MM.1S (cell line): ENCODE data around the gene C19orf85.

ENCODE experiments used
- CTCF ChIP-seq: fragments of 300-600 bp; sonication (generic); IDR thresholded peaks from 2 replicates; pipeline ENCODE4 v1.5.1; 2016; ENCODE audit warnings: antibody characterized with exemption, low read length, mixed read lengths
- EZH2phosphoT487 ChIP-seq: fragments of 300-600 bp; sonication (generic); IDR thresholded peaks from 2 replicates; pipeline ENCODE4 v1.6.1; 2018; ENCODE audit warnings: antibody characterized with exemption, low read length

- TF ChIP-seq CTCF (no peak), EZH2phosphoT487 (no peak)
Observed at GRCh38 chr19:55435020-55435419, 29.5 kb downstream of the C19orf85 start.
